Measurements from ENCODE around the gene HCK.
A peak's percentile ranks its signal among the peaks of the same experiment; 100 is the strongest.

The HCK gene

GRCh38 chr20:32052090-32052777 is at the start of gene HCK:
TSS of gene HCK (plus strand) at chr20:32052242.
- no peak for DNase-seq

GRCh38 chr20:32003325-32003724 is 48.7 kb upstream of the HCK start:
- DNase-seq: no peak

- no peak for DNase-seq
Measured at GRCh38 chr20:32004963-32005362, 47.1 kb upstream of the HCK start.

- no peak for DNase-seq
Measured at GRCh38 chr20:32006053-32006452, 46.0 kb upstream of the HCK start.

GRCh38 chr20:32006841-32007786 is 44.9 kb upstream of the HCK start:
- DNase-seq: no peak

GRCh38 chr20:32007787-32008616 is 44.0 kb upstream of the HCK start:
- no peak for DNase-seq

GRCh38 chr20:32009564-32009963 is 42.5 kb upstream of the HCK start:
- DNase-seq: no peak

- no peak for DNase-seq
Measured at GRCh38 chr20:32010101-32010500, 41.9 kb upstream of the HCK start, which contains the start of gene CCM2L. TSS of gene CCM2L (plus strand) at chr20:32010438. CDS start at chr20:32010455, 17 bp downstream.

GRCh38 chr20:32010666-32011065 is 41.4 kb upstream of the HCK start:
- no peak for DNase-seq

- DNase-seq: no peak
Measured at GRCh38 chr20:32012159-32012688, 39.8 kb upstream of the HCK start.

GRCh38 chr20:32013326-32013725 is 38.7 kb upstream of the HCK start:
- no peak for DNase-seq

GRCh38 chr20:32017711-32018251 is 34.3 kb upstream of the HCK start:
- DNase-seq: peak; percentile 90

- peak; percentile 85 for DNase-seq
Measured at GRCh38 chr20:32018269-32019155, 33.5 kb upstream of the HCK start.

- DNase-seq: peak; percentile 28
Measured at GRCh38 chr20:32019156-32019510, 32.9 kb upstream of the HCK start.

- DNase-seq: no peak
Measured at GRCh38 chr20:32019563-32020463, 32.2 kb upstream of the HCK start.

- DNase-seq: no peak
Measured at GRCh38 chr20:32021091-32021490, 31.0 kb upstream of the HCK start.

- DNase-seq: no peak
Measured at GRCh38 chr20:32024683-32025295, 27.3 kb upstream of the HCK start.

GRCh38 chr20:32027643-32028042 is 24.4 kb upstream of the HCK start:
- no peak for DNase-seq

GRCh38 chr20:32028647-32029372 is 23.2 kb upstream of the HCK start:
- no peak for DNase-seq
